Activated T-helper 9 cell treated with anti-CD3 and anti-CD28 coated beads, Interleukin-2, amount 50 U/mL, for 16 hours (primary cell): Measurements from ENCODE around the gene FAM47E.
"Not testable (repeated sequence)": the region's sequence is repeated elsewhere in the genome, so short reads cannot be mapped to it uniquely, and the experiment has no call there.

Source experiments
- DNase-seq: peaks from one replicate; pipeline ENCODE4 v3.0.0-alpha.2; 2020; ENCODE audit warnings: low read depth

The FAM47E gene

DNA sequence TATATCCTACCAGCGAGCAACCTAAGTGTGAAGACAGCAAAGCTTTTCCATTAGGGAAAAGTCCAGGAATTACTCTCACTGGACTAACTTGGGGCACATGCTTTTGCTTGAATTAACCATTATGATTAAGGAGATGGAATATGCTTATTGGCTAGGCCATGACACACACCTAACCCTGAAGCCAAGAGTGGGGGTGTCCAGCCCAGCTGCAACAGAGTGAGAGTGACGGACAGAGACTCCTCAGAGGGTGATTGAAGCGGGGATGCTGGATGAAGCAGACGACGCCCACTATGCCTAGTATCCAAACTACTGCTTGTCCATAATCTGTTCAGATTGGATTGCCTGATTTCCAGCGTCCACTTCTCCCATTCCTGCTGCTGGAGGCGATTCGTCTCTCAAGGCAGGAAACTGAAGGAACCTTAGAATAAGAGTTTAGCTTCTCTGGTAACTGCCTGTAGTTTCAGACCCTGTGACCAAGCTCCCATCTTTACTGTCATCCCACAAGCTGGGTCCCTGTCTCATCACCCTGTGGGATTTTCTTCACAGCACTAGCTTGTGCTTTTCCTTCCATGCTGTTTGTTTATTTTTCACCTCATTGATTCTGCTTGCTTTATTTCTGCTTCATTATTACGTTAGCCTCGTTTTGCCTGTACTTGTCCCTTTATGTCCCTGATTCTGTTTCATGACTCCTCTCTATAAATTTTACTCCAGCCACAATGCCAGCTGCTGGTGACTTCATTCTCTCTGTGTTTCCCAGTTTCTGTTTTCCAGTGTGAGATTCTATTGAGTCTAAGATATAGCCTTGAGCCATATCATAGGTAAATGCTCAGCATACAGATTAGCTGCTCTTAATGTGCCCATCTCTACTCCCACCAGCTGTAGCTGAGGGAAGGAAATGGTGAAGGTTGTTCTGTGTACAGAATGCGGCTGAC, 19.0 kb downstream of the FAM47E start:
- no peak for DNase-seq

DNA sequence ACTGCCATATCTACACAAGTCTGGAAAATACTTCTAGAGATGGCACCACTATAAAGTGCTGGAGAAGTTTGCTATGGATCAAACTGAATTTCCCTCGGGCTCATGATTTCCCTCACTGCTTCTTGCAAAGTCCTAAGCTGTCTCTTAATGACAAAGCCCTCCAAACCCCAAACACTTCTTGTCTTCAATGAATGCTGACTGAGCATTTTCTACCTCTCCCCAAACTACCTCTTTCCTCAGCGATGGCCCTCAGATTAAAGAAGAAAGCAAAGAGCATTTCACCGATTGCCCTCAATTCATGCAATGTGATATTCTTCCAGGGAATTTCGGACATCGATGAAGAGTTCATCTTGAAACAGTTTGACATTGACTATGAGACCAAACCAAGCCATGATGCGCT, 19.7 kb downstream of the FAM47E start:
- no peak for DNase-seq

DNA sequence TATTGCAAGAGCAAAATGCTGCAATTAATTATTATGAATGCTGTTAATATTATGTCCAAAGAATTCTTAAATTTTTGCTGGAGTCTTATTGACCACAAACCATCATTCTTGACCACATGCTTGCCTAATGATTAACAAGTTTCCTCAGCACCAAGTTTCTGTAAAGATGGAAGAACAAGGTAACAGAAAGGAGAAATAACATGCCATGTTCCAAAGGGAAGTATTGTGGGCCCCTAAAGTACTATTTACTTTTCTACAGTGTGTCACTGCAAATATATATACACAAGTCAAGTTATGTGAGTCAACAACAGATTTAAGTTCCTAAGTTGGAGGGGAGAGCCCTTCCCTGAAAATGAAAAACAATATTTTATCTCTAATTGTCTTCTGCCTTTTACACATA, 20.6 kb downstream of the FAM47E start:
- DNase-seq = no peak

DNA sequence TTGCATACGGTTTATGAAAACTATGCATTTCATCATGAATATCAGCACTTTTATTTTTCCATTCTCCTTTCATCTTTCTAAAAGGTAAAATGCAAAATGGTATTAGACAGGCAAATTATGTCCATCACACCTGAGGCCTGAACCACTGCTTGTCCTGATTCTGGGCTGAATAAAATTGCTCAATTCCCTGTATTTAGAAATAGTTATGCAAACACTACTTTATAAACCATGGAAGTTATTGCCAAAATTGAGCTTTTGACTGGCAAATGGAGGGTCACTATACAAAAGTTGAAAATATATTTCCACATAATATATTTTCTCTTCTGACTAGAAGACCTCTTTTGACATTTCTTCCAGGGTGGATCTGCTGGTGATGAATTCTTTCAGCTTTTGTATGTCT, 21.1 kb downstream of the FAM47E start:
- DNase-seq = no peak

DNA sequence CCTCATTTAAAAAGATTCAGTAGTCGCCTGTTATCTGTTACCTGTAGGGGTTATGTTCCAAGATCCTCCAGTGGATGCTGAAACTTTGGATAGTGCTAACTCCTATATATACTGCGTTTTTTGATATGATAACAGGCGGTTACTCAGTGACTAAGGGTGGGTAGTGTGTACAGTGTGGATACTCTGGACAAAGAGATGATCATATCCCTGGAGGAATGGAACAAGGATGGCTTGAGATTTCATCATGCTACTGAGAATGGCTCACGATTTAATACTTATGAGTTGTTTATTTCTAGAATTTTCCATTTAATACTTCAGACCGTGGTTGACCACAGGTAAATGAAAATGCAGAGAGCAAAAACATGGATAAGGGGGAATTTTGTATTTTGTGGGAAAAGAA, 21.5 kb downstream of the FAM47E start:
- no peak for DNase-seq

DNA sequence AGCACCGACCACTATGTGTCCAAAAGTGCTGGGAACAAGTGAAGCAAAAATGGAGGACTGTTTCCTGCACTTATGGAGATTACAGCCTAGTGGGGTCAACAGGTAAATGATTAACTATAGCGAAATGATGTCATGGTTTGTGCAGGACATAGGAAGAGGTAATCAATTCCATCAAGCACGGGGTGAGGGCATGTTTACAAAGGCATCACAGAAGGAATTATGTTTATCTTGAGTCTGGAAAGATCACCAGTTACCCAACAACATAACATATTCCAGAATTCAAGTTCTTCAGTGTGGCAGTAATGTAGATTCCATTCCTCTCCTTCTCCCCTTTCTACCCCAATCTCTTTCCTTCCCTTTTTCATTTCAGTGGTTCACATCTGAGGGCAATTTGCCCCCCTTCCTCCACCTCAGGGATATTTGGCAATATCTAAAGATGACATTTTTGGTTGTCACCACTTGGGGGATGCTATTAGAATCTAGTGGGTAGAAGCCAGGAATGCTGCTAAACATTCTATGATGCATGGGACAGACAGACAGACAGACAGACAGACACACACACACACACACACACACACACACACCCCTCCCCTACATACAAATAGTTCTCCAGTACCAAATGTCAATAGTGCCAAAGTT, 24.1 kb downstream of the FAM47E start:
- no peak for DNase-seq

DNA sequence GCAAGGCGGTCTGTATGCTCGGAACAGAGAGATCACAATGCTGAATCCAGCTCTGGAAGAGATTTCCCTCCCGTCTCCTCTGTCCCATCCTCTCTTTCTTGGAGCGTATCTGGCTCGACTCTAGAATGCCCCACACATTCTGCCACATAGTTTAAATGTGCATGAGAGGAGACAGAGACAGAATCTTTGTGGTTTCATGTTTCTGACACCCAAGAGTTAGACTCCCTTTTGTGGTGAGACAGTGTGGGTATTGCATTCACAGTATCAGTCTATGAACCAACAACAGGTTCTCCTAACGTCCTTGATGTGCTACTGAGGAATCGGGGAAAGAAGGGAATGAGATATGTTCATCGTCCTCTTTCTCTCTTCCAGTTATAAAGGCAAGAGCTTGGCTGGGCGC, 25.3 kb downstream of the FAM47E start:
- no peak for DNase-seq

DNA sequence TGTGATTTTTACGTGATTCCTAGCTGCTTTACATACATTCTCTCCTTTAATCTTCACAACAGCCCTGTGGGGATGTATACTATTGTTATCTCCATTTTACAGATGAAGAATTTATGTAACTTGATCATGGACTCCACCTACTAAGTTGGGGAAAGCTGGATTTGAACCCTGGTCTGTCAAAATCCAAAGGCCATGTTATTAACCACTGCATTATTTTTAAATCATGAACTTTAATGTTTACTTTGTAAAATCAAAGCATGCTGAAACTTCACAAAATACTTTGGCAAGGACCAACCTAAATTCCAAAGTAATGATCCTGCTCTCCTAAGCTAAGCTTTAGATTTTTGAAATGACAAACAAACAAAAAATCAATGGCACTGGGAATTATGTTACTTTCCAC, 26.1 kb downstream of the FAM47E start:
- DNase-seq = no peak

DNA sequence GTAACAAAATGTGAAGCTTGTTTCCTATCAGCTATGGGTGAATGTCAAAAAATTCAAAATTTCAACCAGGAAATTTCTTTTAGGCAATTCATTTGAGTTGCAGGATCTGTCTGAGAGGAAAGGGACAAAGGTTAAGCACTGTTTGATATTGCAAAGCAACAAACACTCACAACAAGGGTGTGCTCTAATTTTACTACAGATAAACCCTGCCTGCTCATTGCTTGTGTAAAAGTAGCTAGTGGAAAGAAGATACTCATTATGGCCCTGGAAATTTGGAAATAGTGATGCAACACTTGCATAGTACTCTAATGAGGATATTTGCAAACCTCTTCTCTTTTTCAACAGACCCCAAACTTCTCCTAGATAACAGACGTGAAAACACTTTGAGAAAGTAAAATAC, 27.1 kb downstream of the FAM47E start:
- DNase-seq = no peak

DNA sequence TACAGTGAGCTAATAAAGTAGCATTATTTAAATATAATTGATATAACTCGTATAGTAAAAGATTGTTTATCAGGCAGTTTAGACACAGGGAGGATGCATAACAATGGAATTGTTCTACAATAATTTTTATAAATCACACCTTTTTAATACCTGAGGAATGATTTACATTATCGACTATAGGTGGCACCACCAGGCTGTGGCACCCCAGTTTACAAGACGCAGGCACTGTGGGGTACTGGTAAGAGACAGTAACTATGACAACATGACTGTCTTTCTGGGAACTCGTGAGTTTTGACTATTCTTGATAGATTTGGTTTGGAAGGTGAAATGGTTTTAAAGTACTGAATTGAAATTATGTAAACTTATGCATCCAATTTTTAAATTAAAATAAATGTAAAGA, 27.9 kb downstream of the FAM47E start:
- no peak for DNase-seq

DNA sequence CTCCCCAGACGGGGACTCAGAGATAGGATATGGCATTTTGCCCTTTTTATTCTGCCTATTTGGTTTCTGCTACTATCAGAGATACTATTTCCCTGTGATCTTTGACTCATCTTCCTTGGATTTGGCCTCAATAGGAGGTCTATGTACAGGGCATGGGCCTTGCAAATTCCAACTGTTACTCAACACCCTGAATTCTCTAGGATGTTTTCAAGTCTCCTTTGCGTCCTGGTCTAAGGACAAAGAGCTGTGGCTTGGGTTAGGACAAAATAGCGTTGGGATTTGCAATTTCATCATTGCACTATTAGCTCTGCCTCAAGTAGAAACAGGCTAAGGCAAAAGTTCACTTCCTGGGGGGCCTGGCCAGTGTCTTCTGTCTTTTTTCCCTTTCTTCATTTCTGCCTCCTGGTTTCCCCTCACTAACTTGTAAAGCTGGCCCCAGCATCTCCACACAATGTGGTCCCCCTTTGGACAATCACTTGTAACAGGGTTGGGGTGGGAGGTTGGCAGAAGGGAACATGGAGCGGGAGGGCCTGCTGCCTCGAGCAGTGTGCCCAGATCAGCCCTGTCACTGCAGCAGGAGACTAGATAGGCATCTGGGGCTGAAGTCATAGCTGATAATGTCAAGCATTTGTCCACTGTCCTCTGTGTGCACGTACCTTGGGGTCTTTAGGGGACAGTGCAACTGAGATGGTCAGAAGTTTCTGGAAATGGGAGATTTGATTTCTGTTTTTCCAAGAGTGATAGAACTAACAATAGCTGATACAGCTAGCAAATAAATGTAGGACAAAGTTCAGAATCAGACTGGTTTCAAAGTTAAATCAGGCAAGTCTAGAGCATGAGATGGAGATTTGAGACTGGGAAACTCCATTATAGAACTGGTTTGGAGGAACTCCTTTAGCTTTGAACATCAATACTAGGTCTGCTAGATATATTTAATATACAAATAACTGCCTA, 29.2 kb downstream of the FAM47E start:
- no peak for DNase-seq

DNA sequence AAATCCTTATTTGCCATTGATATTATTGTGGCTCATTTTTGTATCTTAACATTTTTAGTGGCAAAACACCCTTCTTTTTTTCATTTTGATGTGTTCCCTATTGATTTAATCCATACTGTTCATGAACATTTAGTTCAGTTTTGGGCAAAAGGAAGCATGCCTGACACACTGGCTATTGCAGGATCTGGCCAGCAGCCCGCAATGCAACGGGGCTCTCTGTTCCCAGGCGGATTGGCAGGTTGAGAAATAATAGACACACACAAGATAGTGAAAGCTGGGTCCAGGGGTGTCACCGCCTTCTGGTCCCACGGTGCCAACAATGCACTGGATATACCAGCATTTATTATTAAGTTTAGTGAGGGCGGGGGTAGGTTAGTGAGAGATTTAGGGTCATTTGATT, 30.1 kb downstream of the FAM47E start:
- DNase-seq = not testable (repeated sequence)

DNA sequence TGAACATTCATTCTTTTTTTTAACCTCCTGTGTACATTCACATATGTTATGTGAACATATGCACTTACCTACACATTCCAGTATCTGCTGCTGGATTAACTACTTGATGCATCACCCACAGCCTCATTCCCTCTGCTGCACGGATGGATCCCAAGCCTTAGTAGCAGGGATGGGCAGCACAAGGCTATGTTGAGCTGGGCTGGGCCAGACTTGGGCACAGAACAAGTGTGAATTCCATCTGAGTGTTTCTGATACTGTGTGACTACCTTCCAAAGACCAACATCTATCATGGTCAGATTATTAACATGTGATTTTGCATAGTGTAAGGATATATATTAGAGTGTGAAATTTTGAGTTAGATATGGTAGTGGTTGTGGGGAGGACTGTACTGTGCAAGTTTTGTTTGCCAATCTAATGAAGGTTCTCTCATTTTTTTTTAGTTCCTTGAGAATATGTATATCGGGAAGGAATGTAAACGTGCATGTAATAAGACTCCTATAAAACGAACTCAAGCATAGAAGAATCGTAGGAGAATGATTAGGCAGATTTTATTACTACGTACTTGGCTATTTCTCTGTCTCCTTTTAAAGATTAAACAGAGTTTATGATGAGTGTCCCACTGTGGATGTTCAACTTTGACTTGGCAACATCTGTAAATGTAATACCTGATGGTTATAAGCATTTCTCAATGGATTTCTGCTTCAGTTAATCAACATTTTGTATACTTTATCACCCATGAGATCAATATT, 31.6 kb downstream of the FAM47E start:
- no peak for DNase-seq

DNA sequence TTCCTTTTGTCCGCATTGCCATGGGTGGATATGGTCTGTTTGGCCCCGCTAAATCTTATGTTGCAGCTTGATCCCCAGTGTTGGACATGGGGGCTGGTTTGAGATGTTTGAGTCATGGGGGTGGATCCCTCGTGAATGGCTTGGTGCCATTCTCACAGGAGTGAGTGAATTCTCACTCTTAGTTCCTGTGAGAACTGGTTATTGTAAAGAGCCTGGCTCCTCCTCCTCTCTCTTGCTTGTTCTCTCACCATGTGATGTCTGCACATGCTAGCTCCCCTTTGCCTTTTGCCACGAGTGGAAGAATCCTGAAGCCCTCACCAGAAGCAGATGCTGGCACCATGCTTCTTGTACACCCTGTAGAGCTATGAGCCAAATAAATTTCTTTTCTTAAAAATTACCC, 32.4 kb downstream of the FAM47E start:
- DNase-seq = no peak

DNA sequence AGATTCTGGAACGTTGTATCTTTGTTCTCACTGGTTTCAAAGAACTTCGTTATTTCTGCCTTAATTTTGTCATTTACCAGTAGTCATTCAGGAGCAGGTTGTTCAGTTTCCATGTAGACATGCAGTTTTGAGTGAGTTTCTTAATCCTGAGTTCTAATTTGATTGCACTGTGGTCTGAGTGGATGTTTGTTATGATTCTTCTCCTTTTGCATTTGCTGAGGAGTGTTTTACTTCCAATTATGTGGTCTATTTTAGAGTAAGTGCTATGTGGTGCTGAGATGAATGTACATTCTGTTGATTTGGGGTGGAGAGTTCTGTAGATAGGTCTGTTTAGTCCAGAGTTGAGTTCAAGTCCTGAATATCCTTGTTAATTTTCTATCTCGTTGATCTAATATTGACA, 36.3 kb downstream of the FAM47E start:
- DNase-seq = not testable (repeated sequence)

DNA sequence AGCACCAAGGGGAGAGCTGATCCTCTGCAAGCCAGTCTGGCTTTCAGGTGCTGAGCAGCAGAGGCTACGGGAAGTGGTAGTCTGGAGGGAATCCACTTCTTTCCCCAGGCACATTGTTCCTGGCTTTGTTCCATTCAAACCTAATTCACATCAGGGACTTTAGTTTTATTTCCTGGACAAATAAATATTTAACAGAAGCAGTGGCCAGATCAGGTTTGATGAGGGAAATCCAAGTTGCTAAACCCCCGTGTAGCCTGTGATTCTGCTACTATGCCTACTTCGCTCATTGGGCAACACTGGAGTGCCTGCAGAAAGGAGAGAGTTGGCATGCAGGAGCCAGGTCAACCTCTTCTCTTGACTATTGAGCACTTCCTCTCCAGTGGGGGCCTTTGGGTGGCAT, 41.2 kb downstream of the FAM47E start:
- DNase-seq = no peak

DNA sequence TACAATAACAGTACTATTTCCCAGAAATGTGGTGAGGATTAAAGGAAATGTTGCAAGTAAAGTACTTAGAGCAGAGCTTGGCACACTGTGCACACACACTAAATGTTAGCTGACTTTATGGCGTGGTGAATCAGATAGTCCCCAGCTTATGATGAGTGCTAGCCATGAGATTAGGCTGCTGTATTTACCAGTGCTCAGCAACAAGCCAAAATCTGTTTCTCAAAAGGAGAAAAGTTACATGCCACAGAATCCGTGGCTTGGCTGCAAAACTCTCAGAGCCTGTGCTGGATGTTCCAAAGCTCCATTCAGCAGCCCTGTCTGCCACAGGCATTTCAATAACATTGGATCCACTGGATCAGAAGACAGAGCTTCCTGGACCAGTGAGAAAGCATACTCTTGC, 42.3 kb downstream of the FAM47E start:
- DNase-seq = no peak

DNA sequence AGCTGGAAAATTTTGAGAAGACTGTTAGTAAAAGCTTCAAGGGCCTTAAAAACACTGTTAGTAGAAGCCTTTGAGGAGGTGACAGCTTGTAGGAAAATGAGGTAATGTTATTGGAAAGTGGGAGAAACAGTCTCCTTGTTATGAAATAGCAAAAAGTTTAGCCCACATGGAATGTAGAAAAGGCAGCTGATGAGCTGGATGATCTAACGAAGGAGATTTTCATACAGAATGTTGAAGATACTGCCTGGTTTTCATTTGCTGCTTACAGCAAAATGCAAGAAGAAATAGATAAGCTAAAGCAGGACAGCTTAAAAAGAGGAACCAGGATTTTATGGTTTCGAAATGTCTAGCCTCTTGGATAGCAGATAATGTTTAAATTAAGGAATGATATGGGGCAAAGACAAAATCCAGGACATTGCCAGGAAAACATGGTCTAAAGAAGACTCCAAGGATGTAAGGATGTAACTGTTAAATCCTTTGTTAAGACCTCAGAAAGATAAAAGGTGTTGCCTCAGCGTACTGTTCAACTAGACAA, 44.8 kb downstream of the FAM47E start:
- DNase-seq = no peak

DNA sequence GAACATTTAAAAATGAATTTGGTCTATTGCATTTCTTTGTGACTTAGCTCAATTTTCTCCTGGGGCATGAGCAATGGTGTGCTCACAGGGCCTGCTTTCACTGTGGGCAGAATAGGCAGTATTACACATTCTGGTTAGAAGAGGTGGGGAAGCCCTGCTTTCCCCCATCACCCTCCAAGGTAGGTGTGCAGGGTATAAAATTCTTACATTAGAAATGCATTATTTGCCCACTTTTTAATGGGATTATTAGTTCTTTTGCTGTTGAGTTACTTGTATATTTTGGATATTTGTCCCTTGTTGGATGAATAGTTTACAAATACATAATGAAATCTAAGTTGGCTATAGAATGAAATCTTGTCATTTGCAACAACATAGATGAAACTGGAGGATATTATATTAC, 46.7 kb downstream of the FAM47E start:
- no peak for DNase-seq

DNA sequence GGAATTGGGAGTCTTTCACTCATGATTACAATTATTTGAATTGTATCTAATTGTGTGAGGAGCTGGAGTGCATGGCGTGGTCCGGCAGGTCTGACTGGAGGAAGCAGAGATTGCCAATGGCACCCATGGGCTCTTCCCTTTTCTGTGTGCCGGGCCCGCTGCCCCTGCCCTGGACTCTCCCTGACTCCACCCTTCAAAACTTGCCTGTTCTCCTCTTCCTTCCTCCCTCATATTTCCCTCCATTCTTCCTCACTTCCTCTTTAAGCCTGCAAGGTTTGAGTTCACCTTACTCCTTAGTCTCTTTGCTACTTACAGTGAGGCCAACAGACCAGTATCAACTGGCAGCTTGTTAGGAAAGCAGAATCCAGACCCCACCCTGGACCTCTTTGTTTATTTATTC, 48.5 kb downstream of the FAM47E start:
- DNase-seq = no peak

DNA sequence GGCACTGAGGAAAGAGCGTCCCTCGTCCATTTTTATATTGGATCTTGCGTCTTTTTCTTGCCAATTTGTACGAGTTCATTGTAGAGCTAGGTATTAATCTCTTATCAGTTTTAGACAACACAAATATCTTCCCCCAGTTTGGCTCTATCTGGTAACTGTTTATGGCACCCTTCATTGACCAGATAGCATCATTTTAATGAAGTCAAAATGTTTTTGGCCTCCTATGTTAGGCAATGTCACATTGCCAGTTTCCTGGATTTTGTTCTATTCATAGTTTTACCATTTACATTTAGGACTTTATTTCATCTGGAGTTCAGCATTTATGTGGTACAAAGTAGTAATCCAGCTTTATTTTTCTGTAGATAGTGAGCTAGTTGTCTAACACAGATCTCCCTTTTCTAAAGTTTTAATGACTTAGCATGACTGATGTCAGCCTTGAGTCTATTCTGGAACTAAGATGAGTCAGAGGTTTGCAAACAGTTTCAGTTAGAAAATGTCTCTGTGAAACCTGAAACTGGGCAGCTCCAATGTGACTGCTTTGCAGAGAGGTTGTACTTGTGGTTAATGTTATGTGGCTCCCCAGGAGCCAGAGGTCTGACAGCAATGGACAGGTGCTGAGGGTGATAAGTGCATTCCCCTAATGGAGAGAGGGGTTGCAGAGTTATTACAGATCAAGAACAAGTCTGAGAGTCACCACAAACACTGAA, 49.7 kb downstream of the FAM47E start:
- DNase-seq = no peak
